Adipocyte (in vitro differentiated cells): Measurements from ENCODE around the gene STEAP1B.

ENCODE experiments used
- DNase-seq: peaks from one replicate; pipeline ENCODE4 v3.0.0-alpha.2; 2015; ENCODE audit warnings: low read depth
- H3K27me3 ChIP-seq: replicated peaks from 2 replicates; pipeline ENCODE4 v1.7.0; 2013; ENCODE audit warnings: mild to moderate bottlenecking, low read length, moderate library complexity; ENCODE audit not compliant: control insufficient read depth, insufficient read depth
- H3K36me3 ChIP-seq: 2 replicates; pipeline ENCODE4 v1.7.0; 2013; ENCODE audit warnings: low read length, mild to moderate bottlenecking, moderate library complexity; ENCODE audit not compliant: control insufficient read depth, insufficient read depth, severe bottlenecking
- H3K4me1 ChIP-seq: 2 replicates; pipeline ENCODE4 v1.7.0; 2013; ENCODE audit warnings: mild to moderate bottlenecking, low read length, moderate library complexity; ENCODE audit not compliant: control insufficient read depth, insufficient read depth
- H3K4me3 ChIP-seq: 2 replicates; pipeline ENCODE4 v1.7.0; 2013; ENCODE audit warnings: mild to moderate bottlenecking, low read length, moderate library complexity
- H3K9ac ChIP-seq: 2 replicates; pipeline ENCODE4 v1.7.0; 2013; ENCODE audit warnings: mild to moderate bottlenecking, low read length, moderate library complexity
- H3K9me3 ChIP-seq: 2 replicates; pipeline ENCODE4 v1.7.0; 2013; ENCODE audit warnings: mild to moderate bottlenecking, low read length, moderate library complexity; ENCODE audit not compliant: control insufficient read depth

STEAP1B gene

GRCh38 chr7:22427855-22428254, 72.1 kb downstream of the STEAP1B start:
- Histone ChIP-seq H3K9ac (no peak overlapping the region), H3K36me3 (no peaks in the 10 kb centered on the region), H3K4me1 (no peaks in the 10 kb centered on the region), H3K27me3 (no peaks in the 10 kb centered on the region), H3K4me3 (no peak overlapping the region), H3K9me3 (no peaks in the 10 kb centered on the region)
- DNase-seq, result no peak

DNA sequence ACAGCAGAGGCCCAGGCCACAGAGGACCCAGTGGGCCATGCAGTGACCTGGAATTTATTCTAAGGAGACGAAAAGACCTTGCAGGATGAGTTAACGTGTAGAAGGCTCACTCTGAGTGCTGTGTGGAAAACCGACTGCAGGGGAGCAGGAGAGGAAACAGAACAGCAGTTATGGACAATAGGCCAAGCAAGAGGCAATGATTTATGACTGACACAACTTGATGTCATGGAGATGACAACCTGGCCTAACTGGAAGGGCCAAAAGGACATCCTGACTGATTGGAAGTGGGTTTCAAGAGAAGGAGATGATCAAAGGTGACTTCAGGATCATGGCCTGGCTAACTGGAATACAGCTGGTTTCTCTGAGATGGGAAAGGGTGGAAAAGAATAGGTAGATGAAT, 72.9 kb downstream of the STEAP1B start:
- H3K4me3 ChIP-seq, result no peak overlapping the region
- no peaks in the 10 kb centered on the region for H3K9me3 ChIP-seq
- H3K36me3 ChIP-seq, result no peaks in the 10 kb centered on the region
- no peak for DNase-seq
- no peaks in the 10 kb centered on the region for H3K4me1 ChIP-seq
- H3K27me3 ChIP-seq, result no peaks in the 10 kb centered on the region
- H3K9ac ChIP-seq, result no peak overlapping the region

- Histone ChIP-seq H3K4me3 (no peak overlapping the region), H3K27me3 (no peaks in the 10 kb centered on the region), H3K9me3 (no peaks in the 10 kb centered on the region), H3K36me3 (no peaks in the 10 kb centered on the region), H3K4me1 (no peaks in the 10 kb centered on the region), H3K9ac (no peak overlapping the region)
- DNase-seq, result no peak
These were observed 73.4 kb downstream of the STEAP1B start for GRCh38 chr7:22426463-22427094.

GRCh38 chr7:22425361-22425760, 74.6 kb downstream of the STEAP1B start:
- Histone ChIP-seq H3K4me3 (no peak overlapping the region), H3K4me1 (no peaks in the 10 kb centered on the region), H3K27me3 (no peaks in the 10 kb centered on the region), H3K9ac (no peak overlapping the region), H3K36me3 (no peaks in the 10 kb centered on the region), H3K9me3 (no peaks in the 10 kb centered on the region)
- no peak for DNase-seq

GRCh38 chr7:22422831-22423615, 77.0 kb downstream of the STEAP1B start:
- Histone ChIP-seq H3K9me3 (no peaks in the 10 kb centered on the region), H3K4me3 (no peak overlapping the region), H3K9ac (no peak overlapping the region), H3K27me3 (no peaks in the 10 kb centered on the region), H3K4me1 (no peaks in the 10 kb centered on the region), H3K36me3 (no peaks in the 10 kb centered on the region)
- no peak for DNase-seq

GRCh38 chr7:22420973-22421635, 78.9 kb downstream of the STEAP1B start:
- Histone ChIP-seq H3K36me3 (no peaks in the 10 kb centered on the region), H3K9me3 (no peaks in the 10 kb centered on the region), H3K4me3 (no peak overlapping the region), H3K4me1 (no peaks in the 10 kb centered on the region), H3K9ac (no peak overlapping the region), H3K27me3 (no peaks in the 10 kb centered on the region)
- DNase-seq, result no peak

GRCh38 chr7:22420008-22420407, 80.0 kb downstream of the STEAP1B start:
- no peak overlapping the region for H3K4me3 ChIP-seq
- H3K27me3 ChIP-seq, result no peaks in the 10 kb centered on the region
- no peak overlapping the region for H3K9ac ChIP-seq
- no peak for DNase-seq
- H3K36me3 ChIP-seq, result no peaks in the 10 kb centered on the region
- H3K9me3 ChIP-seq, result no peaks in the 10 kb centered on the region
- no peaks in the 10 kb centered on the region for H3K4me1 ChIP-seq

GRCh38 chr7:22419488-22419887, 80.5 kb downstream of the STEAP1B start:
- Histone ChIP-seq H3K4me1 (no peaks in the 10 kb centered on the region), H3K9me3 (no peaks in the 10 kb centered on the region), H3K27me3 (no peaks in the 10 kb centered on the region), H3K36me3 (no peaks in the 10 kb centered on the region), H3K4me3 (no peak overlapping the region), H3K9ac (no peak overlapping the region)
- no peak for DNase-seq

DNA sequence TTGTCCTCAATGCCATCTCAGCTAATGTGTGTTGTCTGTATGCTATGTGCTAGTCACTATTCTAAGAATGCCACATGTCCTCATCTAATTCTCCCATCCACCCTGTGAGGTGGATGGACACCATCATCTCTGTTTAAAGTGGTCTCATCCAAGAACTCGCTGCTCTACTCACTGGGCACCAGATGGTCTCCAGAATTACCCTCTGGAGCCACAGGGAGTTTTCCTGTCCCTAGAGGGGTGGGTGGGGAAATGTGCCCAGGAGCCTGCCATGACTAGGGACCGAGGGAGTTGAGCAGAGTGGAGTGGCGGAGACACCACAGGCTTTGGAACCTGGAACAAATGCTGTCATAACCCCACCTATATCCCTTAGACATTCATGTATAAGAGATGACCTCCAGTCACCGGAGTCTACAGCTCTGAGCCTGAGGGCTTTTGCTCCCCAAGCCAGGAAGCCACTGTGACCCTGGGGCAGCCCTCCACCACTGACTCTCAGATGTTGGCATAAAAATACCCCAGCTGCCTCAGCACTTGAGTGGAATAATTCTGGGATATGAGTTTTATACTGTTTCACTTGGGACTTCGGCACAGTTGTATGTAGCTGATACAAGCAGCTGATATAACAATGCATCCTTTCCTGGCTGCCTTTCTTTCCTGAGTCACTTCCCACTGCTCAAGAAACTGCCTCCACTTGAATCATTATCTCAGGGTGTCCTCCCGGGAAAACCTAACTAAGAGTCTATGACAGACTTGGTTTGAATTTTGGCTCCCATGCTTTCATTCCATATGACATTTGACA, 81.5 kb downstream of the STEAP1B start:
- no peak overlapping the region for H3K9ac ChIP-seq
- H3K4me3 ChIP-seq, result no peak overlapping the region
- H3K27me3 ChIP-seq, result no peaks in the 10 kb centered on the region
- no peak for DNase-seq
- no peaks in the 10 kb centered on the region for H3K9me3 ChIP-seq
- H3K4me1 ChIP-seq, result no peaks in the 10 kb centered on the region
- no peaks in the 10 kb centered on the region for H3K36me3 ChIP-seq

DNA sequence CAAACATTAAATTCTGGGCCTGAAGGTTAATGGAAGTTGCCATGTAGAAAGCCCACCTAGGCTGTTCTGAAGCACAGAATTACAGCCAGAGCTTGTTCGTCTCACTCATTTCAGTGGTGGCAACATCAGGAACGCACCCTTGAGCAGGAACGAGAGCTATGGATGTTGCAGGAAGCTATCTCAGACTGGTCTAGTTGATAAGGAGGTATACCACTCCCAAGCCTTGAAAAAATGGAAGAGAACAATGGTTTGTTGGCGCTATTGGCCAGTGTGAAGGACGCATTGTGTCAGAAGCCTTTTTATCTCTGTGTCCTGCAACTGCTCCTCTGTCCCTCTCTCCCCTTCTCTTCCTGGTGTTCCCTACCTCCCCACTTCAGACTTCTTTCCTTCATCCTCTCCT, 82.1 kb downstream of the STEAP1B start:
- no peak overlapping the region for H3K9ac ChIP-seq
- H3K36me3 ChIP-seq, result no peaks in the 10 kb centered on the region
- DNase-seq, result no peak
- H3K4me3 ChIP-seq, result no peak overlapping the region
- no peaks in the 10 kb centered on the region for H3K27me3 ChIP-seq
- H3K9me3 ChIP-seq, result no peaks in the 10 kb centered on the region
- H3K4me1 ChIP-seq, result no peaks in the 10 kb centered on the region

GRCh38 chr7:22417349-22417748, 82.6 kb downstream of the STEAP1B start:
- no peak overlapping the region for H3K9ac ChIP-seq
- H3K9me3 ChIP-seq, result no peaks in the 10 kb centered on the region
- H3K4me3 ChIP-seq, result no peak overlapping the region
- no peak for DNase-seq
- no peaks in the 10 kb centered on the region for H3K27me3 ChIP-seq
- H3K4me1 ChIP-seq, result no peaks in the 10 kb centered on the region
- H3K36me3 ChIP-seq, result no peaks in the 10 kb centered on the region
